GM23248 (cell line): ENCODE results near the gene CELSR1. TPM values are rescaled to one million over a fixed set of nuclear protein-coding genes. Genes with fewer than 3 reads are reported as not detected.
A peak's percentile ranks its signal among the peaks of the same experiment; 100 is the strongest.

ENCODE experiments used
- DNase-seq: peaks from one replicate; pipeline ENCODE4 v3.0.0-alpha.2; 2015
- H2AFZ ChIP-seq: fragments of 200-600 bp; sonication (generic); 2 replicates; pipeline ENCODE4 v1.6.1; 2016; ENCODE audit warnings: antibody characterized with exemption
- H3F3A ChIP-seq: fragments of 200-600 bp; sonication (generic); 2 replicates; pipeline ENCODE4 v1.6.1; 2016; ENCODE audit warnings: mild to moderate bottlenecking, antibody characterized with exemption, mixed run types; ENCODE audit not compliant: insufficient read depth
- H3K27ac ChIP-seq: fragments of 200-600 bp; sonication (generic); 2 replicates; pipeline ENCODE4 v1.5.1; 2016; ENCODE audit warnings: mild to moderate bottlenecking
- H3K27me3 ChIP-seq: fragments of 200-600 bp; sonication (generic); replicated peaks from 2 replicates; pipeline ENCODE4 v1.6.1; 2016; ENCODE audit warnings: mild to moderate bottlenecking; ENCODE audit not compliant: insufficient read depth
- H3K36me3 ChIP-seq: fragments of 200-600 bp; sonication (generic); 2 replicates; pipeline ENCODE4 v1.6.1; 2016; ENCODE audit warnings: low read depth, mild to moderate bottlenecking
- H3K4me1 ChIP-seq: fragments of 200-600 bp; sonication (generic); 2 replicates; pipeline ENCODE4 v1.6.1; 2016; ENCODE audit warnings: mild to moderate bottlenecking; ENCODE audit not compliant: insufficient read depth
- H3K4me2 ChIP-seq: fragments of 200-600 bp; sonication (generic); one replicate; pipeline ENCODE4 v1.6.1; 2016; ENCODE audit warnings: mild to moderate bottlenecking; ENCODE audit not compliant: unreplicated experiment
- H3K4me3 ChIP-seq: fragments of 200-600 bp; sonication (generic); 2 replicates; pipeline ENCODE4 v1.5.1; 2016; ENCODE audit warnings: mild to moderate bottlenecking
- H3K79me2 ChIP-seq: fragments of 200-600 bp; sonication (generic); 2 replicates; pipeline ENCODE4 v1.6.1; 2016; ENCODE audit warnings: mild to moderate bottlenecking; ENCODE audit not compliant: insufficient read depth
- H3K9ac ChIP-seq: fragments of 200-600 bp; sonication (generic); 2 replicates; pipeline ENCODE4 v1.6.1; 2016; ENCODE audit warnings: mild to moderate bottlenecking
- H3K9me2 ChIP-seq: fragments of 200-600 bp; sonication (generic); 2 replicates; pipeline ENCODE4 v1.6.1; 2016; ENCODE audit warnings: mixed run types, mild to moderate bottlenecking, moderate library complexity; ENCODE audit not compliant: insufficient read depth
- H3K9me3 ChIP-seq: fragments of 200-600 bp; sonication (generic); one replicate; pipeline ENCODE4 v1.6.1; 2017; ENCODE audit warnings: low read depth
- H4K20me1 ChIP-seq: fragments of 200-600 bp; sonication (generic); 2 replicates; pipeline ENCODE4 v1.6.0; 2016; ENCODE audit not compliant: insufficient read depth
- EZH2 ChIP-seq: fragments of 200-600 bp; sonication (generic); IDR thresholded peaks from 2 replicates; pipeline ENCODE4 v1.6.1; 2018; ENCODE audit warnings: antibody characterized with exemption, mild to moderate bottlenecking; ENCODE audit not compliant: insufficient read depth, poor library complexity, severe bottlenecking
- EZH2phosphoT487 ChIP-seq: fragments of 200-600 bp; sonication (generic); IDR thresholded peaks from 2 replicates; pipeline ENCODE4 v1.6.1; 2018; ENCODE audit warnings: antibody characterized with exemption, moderate library complexity, mild to moderate bottlenecking, low read depth; ENCODE audit not compliant: insufficient read depth
- WGBS, 2 experiments: methylation state at CpG; one replicate each; pipeline ENCODE4 v1.1.6; 2015 to 2017; ENCODE audit warnings: low lambda C conversion rate in 2 of 2, low coverage in 1 of 2; ENCODE audit errors: missing lambda C conversion rate in 2 of 2; 5-methylcytosine and 5-hydroxymethylcytosine counted together
- in situ Hi-C: fragments of 300-500 bp; cut with MboI; formaldehyde crosslinking; loops from 2 replicates; pipeline ENCODE4 v1.15.0; 2020
- polyA plus RNA-seq: library from polyadenylated mRNA; unstranded; fragments of >200 nt; fragmentation: Nextera tagmentation; extraction: Ambion mirVana; gene quantifications from 2 replicates; pipeline ENCODE4 v1.2.1, GENCODE V29; 2016
- total RNA-seq: library from RNA; depleted of rRNA; stranded (reverse); fragments of >200 nt; shearing (Covaris generic); gene quantifications from 2 replicates; pipeline ENCODE4 v1.2.3, GENCODE V29; 2014

The CELSR1 gene
- total and polyA plus RNA-seq, 2 experiments from 2014 or later = 0.23 to 0.54 TPM

GRCh38 chr22:46357711-46358520, 179.5 kb downstream of the CELSR1 start:
- in situ Hi-C loops = loop anchor here (10.0 kb wide), 1 partner anchor 187 kb away; no protein-coding TSS in a partner anchor
- Histone ChIP-seq H3K27ac (no peak overlapping the region), H3K36me3 (no peaks in the 10 kb centered on the region), H4K20me1 (no peaks in the 10 kb centered on the region), H3K4me3 (no peak overlapping the region), H3K27me3 (no peaks in the 10 kb centered on the region), H3F3A (peaks cover 15% of the 10 kb centered on the region; the same call in 1 of the 2 replicates), H3K79me2 (no peaks in the 10 kb centered on the region), H3K9me2 (no peaks in the 10 kb centered on the region), H3K4me1 (no peaks in the 10 kb centered on the region), H3K9ac (no peak overlapping the region), H3K9me3 (no peaks in the 10 kb centered on the region), H2AFZ (no peak overlapping the region), H3K4me2 (no peak overlapping the region)
- no peak for TF ChIP-seq EZH2
- DNase-seq = no peak
- 91 to 92% methylated on average over 11 to 15 of the region's 19 CpGs for WGBS, 2 experiments

GRCh38 chr22:46356496-46357480, 180.6 kb downstream of the CELSR1 start:
- Histone ChIP-seq H2AFZ (no peak overlapping the region), H4K20me1 (no peaks in the 10 kb centered on the region), H3K4me2 (no peak overlapping the region), H3F3A (peaks cover 15% of the 10 kb centered on the region; the same call in 1 of the 2 replicates), H3K4me1 (no peaks in the 10 kb centered on the region), H3K9ac (no peak overlapping the region), H3K36me3 (no peaks in the 10 kb centered on the region; the same call in 1 of the 2 replicates), H3K27ac (no peak overlapping the region), H3K9me2 (no peaks in the 10 kb centered on the region), H3K27me3 (no peaks in the 10 kb centered on the region), H3K4me3 (no peak overlapping the region), H3K79me2 (no peaks in the 10 kb centered on the region), H3K9me3 (no peaks in the 10 kb centered on the region)
- in situ Hi-C loops = loop anchor here (10.0 kb wide), 1 partner anchor 188 kb away; no protein-coding TSS in a partner anchor
- TF ChIP-seq EZH2phosphoT487 (no peak), EZH2 (no peak)
- WGBS, 2 experiments = 89 to 95% methylated on average over 21 to 23 of the region's 23 CpGs
- DNase-seq = no peak

GRCh38 chr22:46355996-46356471, 181.4 kb downstream of the CELSR1 start:
- H3K79me2 ChIP-seq = no peaks in the 10 kb centered on the region
- 73 to 83% methylated on average over 11 to 12 of the region's 12 CpGs for WGBS, 2 experiments
- no peak overlapping the region for H2AFZ ChIP-seq
- H3K9me2 ChIP-seq = no peaks in the 10 kb centered on the region
- in situ Hi-C loops = loop anchor here (10.0 kb wide), 1 partner anchor 189 kb away; no protein-coding TSS in a partner anchor
- 0 out of 2 replicates have a peak, but pooled peaks cover 8% of the 10 kb centered on the region for H3F3A ChIP-seq
- DNase-seq = no peak
- TF ChIP-seq EZH2 = no peak
- no peak for TF ChIP-seq EZH2phosphoT487
- H3K9me3 ChIP-seq = no peaks in the 10 kb centered on the region
- no peaks in the 10 kb centered on the region; the same call in 1 of the 2 replicates for H3K36me3 ChIP-seq
- H3K4me1 ChIP-seq = no peaks in the 10 kb centered on the region
- H3K9ac ChIP-seq = no peak overlapping the region
- no peaks in the 10 kb centered on the region for H4K20me1 ChIP-seq
- no peak overlapping the region for H3K4me2 ChIP-seq
- no peaks in the 10 kb centered on the region for H3K27me3 ChIP-seq
- no peak overlapping the region for H3K4me3 ChIP-seq
- no peak overlapping the region for H3K27ac ChIP-seq

GRCh38 chr22:46355369-46355995, 181.9 kb downstream of the CELSR1 start:
- peak; percentile 60 for DNase-seq
- Histone ChIP-seq H4K20me1 (no peaks in the 10 kb centered on the region), H3K4me2 (no peak overlapping the region), H3F3A (0 out of 2 replicates have a peak, but pooled peaks cover 2% of the 10 kb centered on the region), H3K9me2 (no peaks in the 10 kb centered on the region), H3K27ac (no peak overlapping the region), H3K9me3 (no peaks in the 10 kb centered on the region), H2AFZ (no peak overlapping the region), H3K9ac (no peak overlapping the region), H3K27me3 (no peaks in the 10 kb centered on the region), H3K36me3 (no peaks in the 10 kb centered on the region; the same call in 1 of the 2 replicates), H3K4me3 (no peak overlapping the region), H3K4me1 (no peaks in the 10 kb centered on the region), H3K79me2 (no peaks in the 10 kb centered on the region)
- no peak for TF ChIP-seq EZH2
- no peak for TF ChIP-seq EZH2phosphoT487
- in situ Hi-C loops = loop anchor here (10.0 kb wide), 1 partner anchor 189 kb away; no protein-coding TSS in a partner anchor
- WGBS, 2 experiments = 53 to 62% methylated on average over 22 of the region's 22 CpGs
